ENCODE results near the gene CRHR2. TPM values are rescaled to one million over a fixed set of nuclear protein-coding genes. Genes with fewer than 3 reads are reported as not detected.
"Not testable (repeated sequence)": the region's sequence is repeated elsewhere in the genome, so short reads cannot be mapped to it uniquely, and the experiment has no call there.

CRHR2 gene
- total RNA-seq, result not detected

- H3K36me3 Mint-ChIP-seq, result no peaks in the 10 kb centered on the region
- H3K27ac Mint-ChIP-seq, result no peak within 1 kb of the TSS
Observed at GRCh38 chr7:30682212-30683083, at the start of gene CRHR2. Gene CRHR2 (minus strand): TSS chr7:30682456. CDS start chr7:30682280, 176 bp downstream.

GRCh38 chr7:30731581-30731980, 49.3 kb upstream of the CRHR2 start:
- no peak for DNase-seq (ENCODE audit: low spot score in 2 of 2)
- H3K9me3 Mint-ChIP-seq, result no peaks in the 10 kb centered on the region
- H3K27ac Mint-ChIP-seq, result no peak overlapping the region
- no peaks in the 10 kb centered on the region for H3K36me3 Mint-ChIP-seq
- no peak for ATAC-seq

More at GRCh38 chr7:30682212-30683083, at the start of gene CRHR2:
- ATAC-seq (peak; percentile 69 to 85), DNase-seq (ENCODE audit: low spot score in 2 of 2) (peak in 1 of 2 donors; percentile 42)
- no peaks in the 10 kb centered on the region for H3K9me3 Mint-ChIP-seq

- H3K36me3 Mint-ChIP-seq, result no peaks in the 10 kb centered on the region
- ATAC-seq (no peak), DNase-seq (ENCODE audit: low spot score in 2 of 2) (no peak)
- no peak overlapping the region for H3K27ac Mint-ChIP-seq
- no peaks in the 10 kb centered on the region for H3K9me3 Mint-ChIP-seq
Observed at GRCh38 chr7:30730996-30731395, 48.7 kb upstream of the CRHR2 start.

GRCh38 chr7:30730097-30730496, 47.8 kb upstream of the CRHR2 start:
- no peak overlapping the region for H3K27ac Mint-ChIP-seq
- ATAC-seq (no peak), DNase-seq (ENCODE audit: low spot score in 2 of 2) (no peak)

GRCh38 chr7:30729642-30730041, 47.4 kb upstream of the CRHR2 start:
- DNase-seq (ENCODE audit: low spot score in 2 of 2), result no peak
- no peaks in the 10 kb centered on the region for H3K9me3 Mint-ChIP-seq
- no peaks in the 10 kb centered on the region for H3K36me3 Mint-ChIP-seq
- no peak overlapping the region for H3K27ac Mint-ChIP-seq
- no peak for ATAC-seq

More at GRCh38 chr7:30730097-30730496, 47.8 kb upstream of the CRHR2 start:
- no peaks in the 10 kb centered on the region for H3K9me3 Mint-ChIP-seq
- no peaks in the 10 kb centered on the region for H3K36me3 Mint-ChIP-seq

GRCh38 chr7:30728591-30729100, 46.4 kb upstream of the CRHR2 start:
- H3K36me3 Mint-ChIP-seq, result no peaks in the 10 kb centered on the region
- H3K27ac Mint-ChIP-seq, result no peak overlapping the region
- no peaks in the 10 kb centered on the region for H3K9me3 Mint-ChIP-seq
- DNase-seq (ENCODE audit: low spot score in 2 of 2) (no peak), ATAC-seq (no peak)

- DNase-seq (ENCODE audit: low spot score in 2 of 2) (peak in 1 of 2 donors; percentile 57), ATAC-seq (peak; percentile 79 to 88)
- no peaks in the 10 kb centered on the region for H3K9me3 Mint-ChIP-seq
- H3K36me3 Mint-ChIP-seq, result no peaks in the 10 kb centered on the region
- H3K27ac Mint-ChIP-seq, result peak overlapping the region; percentile 85 to 89
Observed at GRCh38 chr7:30727061-30727945, 45.0 kb upstream of the CRHR2 start.

- DNase-seq (ENCODE audit: low spot score in 2 of 2), result no peak
- Mint-ChIP-seq H3K9me3 (no peaks in the 10 kb centered on the region), H3K27ac (peak overlapping the region; percentile 85 to 89), H3K36me3 (no peaks in the 10 kb centered on the region)
- ATAC-seq, result peak; percentile 6 to 17
Observed at GRCh38 chr7:30726296-30727006, 44.2 kb upstream of the CRHR2 start.

- peaks cover 8 to 9% of the 10 kb centered on the region in 2 donors for H3K9me3 Mint-ChIP-seq
- DNase-seq (ENCODE audit: low spot score in 2 of 2), result no peak
- ATAC-seq, result no peak
- H3K36me3 Mint-ChIP-seq, result peaks cover 16 to 22% of the 10 kb centered on the region in 2 donors
- no peak overlapping the region for H3K27ac Mint-ChIP-seq
Observed at GRCh38 chr7:30723776-30724175, 41.5 kb upstream of the CRHR2 start.

- Mint-ChIP-seq H3K9me3 (peaks cover 19 to 20% of the 10 kb centered on the region in 2 donors), H3K27ac (no peak overlapping the region), H3K36me3 (peaks cover 27 to 34% of the 10 kb centered on the region in 2 donors)
- ATAC-seq (no peak), DNase-seq (ENCODE audit: low spot score in 2 of 2) (no peak)
Observed at GRCh38 chr7:30722671-30723070, 40.4 kb upstream of the CRHR2 start.

GRCh38 chr7:30722187-30722586, 39.9 kb upstream of the CRHR2 start:
- Mint-ChIP-seq H3K27ac (no peak overlapping the region), H3K9me3 (peaks cover 21 to 23% of the 10 kb centered on the region in 2 donors), H3K36me3 (peaks cover 29 to 37% of the 10 kb centered on the region in 2 donors)
- DNase-seq (ENCODE audit: low spot score in 2 of 2), result no peak
- ATAC-seq, result no peak

- no peak for ATAC-seq
- no peak overlapping the region for H3K27ac Mint-ChIP-seq
- DNase-seq (ENCODE audit: low spot score in 2 of 2), result no peak
- H3K9me3 Mint-ChIP-seq, result peaks cover 25 to 28% of the 10 kb centered on the region in 2 donors
- H3K36me3 Mint-ChIP-seq, result peaks cover 34 to 47% of the 10 kb centered on the region in 2 donors
Observed at GRCh38 chr7:30721211-30721610, 39.0 kb upstream of the CRHR2 start.

GRCh38 chr7:30719434-30719833, 37.2 kb upstream of the CRHR2 start:
- H3K27ac Mint-ChIP-seq; ATAC-seq; DNase-seq (ENCODE audit: low spot score in 2 of 2): not testable (repeated sequence)
- H3K9me3 Mint-ChIP-seq, result peaks cover 25 to 34% of the 10 kb centered on the region in 2 donors
- peaks cover 45 to 52% of the 10 kb centered on the region in 2 donors for H3K36me3 Mint-ChIP-seq

- Mint-ChIP-seq H3K36me3 (peaks cover 45 to 52% of the 10 kb centered on the region in 2 donors), H3K27ac (no peak overlapping the region), H3K9me3 (peaks cover 25 to 34% of the 10 kb centered on the region in 2 donors)
- DNase-seq (ENCODE audit: low spot score in 2 of 2) (no peak), ATAC-seq (no peak)
Observed at GRCh38 chr7:30717181-30717580, 34.9 kb upstream of the CRHR2 start.

GRCh38 chr7:30714129-30714528, 31.9 kb upstream of the CRHR2 start:
- ATAC-seq, result no peak
- H3K36me3 Mint-ChIP-seq, result peaks cover 33% of the 10 kb centered on the region in 2 donors
- DNase-seq (ENCODE audit: low spot score in 2 of 2), result no peak
- H3K27ac Mint-ChIP-seq, result no peak overlapping the region
- peaks cover 17 to 26% of the 10 kb centered on the region in 2 donors for H3K9me3 Mint-ChIP-seq

- DNase-seq (ENCODE audit: low spot score in 2 of 2), result no peak
- peaks cover 25% of the 10 kb centered on the region in 2 donors for H3K36me3 Mint-ChIP-seq
Observed at GRCh38 chr7:30713392-30713791, 31.1 kb upstream of the CRHR2 start.

More at GRCh38 chr7:30713392-30713791, 31.1 kb upstream of the CRHR2 start:
- H3K9me3 Mint-ChIP-seq, result peaks cover 13 to 21% of the 10 kb centered on the region in 2 donors
- no peak overlapping the region for H3K27ac Mint-ChIP-seq
- no peak for ATAC-seq

All from activated naive CD4-positive, alpha-beta T cell treated with anti-CD3 and anti-CD28 coated beads, Interleukin-2, amount 50 U/mL, for 72 hours (primary cell).